Measurements from ENCODE around the gene PTMA. TPM values are rescaled to one million over a fixed set of nuclear protein-coding genes. Genes with fewer than 3 reads are reported as not detected.

PTMA gene
- total RNA-seq, 4 donors from 2014 or later: 693 to 966 (median 818) TPM

DNA sequence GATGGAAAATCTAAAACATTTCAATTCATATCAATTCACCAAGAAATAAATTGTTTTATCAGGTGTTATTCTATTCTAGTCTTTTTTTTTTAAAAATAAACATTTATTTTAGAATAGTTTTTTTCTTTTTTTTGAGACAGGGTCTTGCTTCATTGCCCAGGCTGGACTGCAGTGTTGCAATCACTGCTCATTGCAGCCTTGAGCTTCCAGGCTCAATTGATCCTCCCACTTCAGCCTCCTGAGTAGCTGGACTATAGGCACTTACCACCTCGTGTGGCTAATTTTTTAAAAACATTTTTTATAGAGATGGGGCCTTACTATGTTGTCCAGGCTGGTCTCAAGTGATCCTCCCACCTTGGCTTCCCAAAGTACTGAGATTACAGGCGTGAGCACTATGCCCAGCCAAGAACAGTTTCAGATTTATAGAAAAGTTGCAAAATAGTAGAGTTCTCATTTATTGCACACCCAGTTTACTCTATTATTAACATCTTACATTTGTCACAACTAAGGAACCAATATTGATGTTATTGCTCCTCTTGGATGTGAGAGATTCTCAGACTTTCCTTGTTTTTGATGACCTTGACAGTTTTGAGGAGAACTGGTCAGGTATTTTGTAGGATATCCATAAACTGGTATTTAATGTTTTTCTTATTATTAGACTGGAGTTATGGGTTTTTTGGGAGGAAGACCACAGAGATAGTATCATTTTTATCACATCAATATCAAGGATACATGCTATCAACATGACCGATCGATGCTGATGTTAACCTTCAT lies 42.9 kb downstream of the PTMA start:
- intact Hi-C loops (cut with DNase I; ENCODE audit: low total_unique reads): no loop called here
- H3K4me1 ChIP-seq: no peaks in the 10 kb centered on the region
- no peaks in the 10 kb centered on the region for H3K36me3 ChIP-seq
- TF ChIP-seq POLR2A (IDR thresholded peaks at IDR 0.05): no peak
- TF ChIP-seq, protein P1, sequence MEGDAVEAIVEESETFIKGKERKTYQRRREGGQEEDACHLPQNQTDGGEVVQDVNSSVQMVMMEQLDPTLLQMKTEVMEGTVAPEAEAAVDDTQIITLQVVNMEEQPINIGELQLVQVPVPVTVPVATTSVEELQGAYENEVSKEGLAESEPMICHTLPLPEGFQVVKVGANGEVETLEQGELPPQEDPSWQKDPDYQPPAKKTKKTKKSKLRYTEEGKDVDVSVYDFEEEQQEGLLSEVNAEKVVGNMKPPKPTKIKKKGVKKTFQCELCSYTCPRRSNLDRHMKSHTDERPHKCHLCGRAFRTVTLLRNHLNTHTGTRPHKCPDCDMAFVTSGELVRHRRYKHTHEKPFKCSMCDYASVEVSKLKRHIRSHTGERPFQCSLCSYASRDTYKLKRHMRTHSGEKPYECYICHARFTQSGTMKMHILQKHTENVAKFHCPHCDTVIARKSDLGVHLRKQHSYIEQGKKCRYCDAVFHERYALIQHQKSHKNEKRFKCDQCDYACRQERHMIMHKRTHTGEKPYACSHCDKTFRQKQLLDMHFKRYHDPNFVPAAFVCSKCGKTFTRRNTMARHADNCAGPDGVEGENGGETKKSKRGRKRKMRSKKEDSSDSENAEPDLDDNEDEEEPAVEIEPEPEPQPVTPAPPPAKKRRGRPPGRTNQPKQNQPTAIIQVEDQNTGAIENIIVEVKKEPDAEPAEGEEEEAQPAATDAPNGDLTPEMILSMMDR (IDR thresholded peaks at IDR 0.05): no peak
- H3K4me3 ChIP-seq: no peak overlapping the region
- H3K9me3 ChIP-seq: no peaks in the 10 kb centered on the region
- DNase-seq: no peak
- no peak overlapping the region for H3K27ac ChIP-seq
- no peaks in the 10 kb centered on the region for H3K27me3 ChIP-seq

DNA sequence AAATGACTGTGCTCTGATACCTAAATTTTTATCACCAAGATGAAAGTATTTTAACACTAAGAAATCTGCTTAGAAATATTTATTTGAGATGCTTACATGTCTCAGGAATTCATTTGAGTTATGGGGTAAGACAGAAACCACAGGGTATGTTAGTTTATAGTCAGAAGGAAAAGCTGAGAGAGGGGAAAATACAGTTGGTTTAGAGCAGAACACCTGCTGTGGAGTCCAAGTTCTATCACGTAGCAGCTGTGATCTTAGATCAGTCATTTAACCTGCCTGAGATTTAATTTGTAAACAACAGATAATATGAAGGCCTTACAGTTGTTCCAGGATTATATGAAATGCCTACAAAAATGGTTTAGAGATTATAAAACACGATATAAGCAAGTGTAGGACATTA lies 43.7 kb downstream of the PTMA start:
- intact Hi-C loops (cut with DNase I; ENCODE audit: low total_unique reads): no loop called here
- Histone ChIP-seq H3K36me3 (no peaks in the 10 kb centered on the region), H3K27me3 (no peaks in the 10 kb centered on the region), H3K4me3 (no peak overlapping the region), H3K4me1 (no peaks in the 10 kb centered on the region), H3K9me3 (no peaks in the 10 kb centered on the region), H3K27ac (no peak overlapping the region)
- DNase-seq: no peak
- TF ChIP-seq, protein P1 (IDR thresholded peaks at IDR 0.05): no peak
- TF ChIP-seq POLR2A (IDR thresholded peaks at IDR 0.05): no peak

DNA sequence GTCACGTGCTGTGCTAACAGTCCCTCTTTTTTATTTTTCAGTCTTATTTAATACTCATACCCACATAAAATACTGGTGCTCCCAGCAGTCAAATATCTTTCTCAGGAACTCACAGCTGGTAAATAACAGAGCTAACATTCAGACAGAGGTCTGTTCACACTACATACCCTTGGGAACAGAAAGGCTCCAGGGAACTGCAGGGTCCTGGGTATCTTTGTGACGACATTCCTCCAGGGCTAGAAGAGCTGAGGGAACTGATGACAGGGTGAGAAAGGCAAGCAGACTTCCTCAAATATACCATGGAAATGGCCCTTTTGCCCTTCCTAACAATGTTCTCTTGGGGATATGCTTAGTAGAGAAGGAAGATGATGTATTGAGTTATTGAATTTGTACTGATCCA lies 53.4 kb downstream of the PTMA start:
- intact Hi-C loops (cut with DNase I; ENCODE audit: low total_unique reads): no loop called here
- Histone ChIP-seq H3K27me3 (no peaks in the 10 kb centered on the region), H3K27ac (no peak overlapping the region), H3K9me3 (no peaks in the 10 kb centered on the region), H3K36me3 (no peaks in the 10 kb centered on the region), H3K4me3 (no peak overlapping the region), H3K4me1 (no peaks in the 10 kb centered on the region)
- TF ChIP-seq POLR2A (IDR thresholded peaks at IDR 0.05): no peak
- TF ChIP-seq, protein P1 (IDR thresholded peaks at IDR 0.05): no peak
- DNase-seq: no peak

Small RNA genes within 50 kb of the gene (small RNA-seq; reads per million reads assigned to genes)
- not detected for gene RF00015

Other genes starting within 250 kb of the PTMA start
- 100 to 1,000 TPM in 2 of 4 donors, 10 to 100 TPM in 2; 68.8 to 429 (median 129) TPM for gene NCL, start 244.0 kb upstream of the PTMA start, total RNA-seq
- under 1 TPM in 2 of 4 donors, not detected in 2; 0.41 to 0.67 TPM for gene NMUR1, start 178.1 kb upstream of the PTMA start, total RNA-seq
- gene TEX44, start 115.7 kb upstream of the PTMA start, total RNA-seq: not detected
- gene PDE6D, start 72.8 kb downstream of the PTMA start, total RNA-seq: 100 to 1,000 TPM in 1 of 4 donors, 10 to 100 TPM in 3; 23.5 to 140 (median 43.6) TPM
- 10 to 100 TPM; 19.1 to 31.8 (median 24.4) TPM for gene COPS7B, start 77.9 kb downstream of the PTMA start, total RNA-seq
- 1 to 10 TPM in 1 of 4 donors, not detected in 3; 4.3 TPM for gene NPPC, start 217.9 kb downstream of the PTMA start, total RNA-seq